Islet precursor cell (in vitro differentiated cells): Measurements from ENCODE around the gene EVPL.
"Not testable (repeated sequence)": the region's sequence is repeated elsewhere in the genome, so short reads cannot be mapped to it uniquely, and the experiment has no call there.

Experiments used
- DNase-seq: peaks from one replicate; pipeline ENCODE4 v3.0.0-alpha.2; 2018

The EVPL gene

DNA sequence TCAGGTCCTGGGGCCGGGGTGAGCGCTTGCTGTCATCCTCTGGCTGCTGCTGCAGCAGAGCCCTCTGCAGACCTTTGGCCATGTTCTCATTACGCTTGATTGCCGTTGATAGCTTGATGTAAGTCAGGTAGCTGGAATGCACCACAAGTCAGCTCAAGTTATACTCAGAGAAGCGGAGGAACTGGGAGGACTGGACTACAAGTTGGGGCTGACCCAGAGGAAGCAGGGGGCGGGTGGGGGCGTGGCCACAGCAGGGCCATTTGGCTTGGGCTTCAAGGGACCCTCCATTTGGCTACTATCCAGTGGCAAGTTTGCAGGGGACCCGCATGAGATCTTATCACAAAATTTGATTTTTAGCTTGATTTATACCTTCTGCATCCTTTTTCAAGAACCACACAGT, 19.0 kb upstream of the EVPL start:
- DNase-seq = no peak

- DNase-seq = not testable (repeated sequence)
Measured at GRCh38 chr17:76044475-76045007, 17.4 kb upstream of the EVPL start.

- DNase-seq = not testable (repeated sequence)
Measured at GRCh38 chr17:76042868-76043267, 15.8 kb upstream of the EVPL start.

- no peak for DNase-seq
Measured at GRCh38 chr17:76040376-76040775, 13.3 kb upstream of the EVPL start.

GRCh38 chr17:76039121-76039520, 12.0 kb upstream of the EVPL start:
- no peak for DNase-seq

DNA sequence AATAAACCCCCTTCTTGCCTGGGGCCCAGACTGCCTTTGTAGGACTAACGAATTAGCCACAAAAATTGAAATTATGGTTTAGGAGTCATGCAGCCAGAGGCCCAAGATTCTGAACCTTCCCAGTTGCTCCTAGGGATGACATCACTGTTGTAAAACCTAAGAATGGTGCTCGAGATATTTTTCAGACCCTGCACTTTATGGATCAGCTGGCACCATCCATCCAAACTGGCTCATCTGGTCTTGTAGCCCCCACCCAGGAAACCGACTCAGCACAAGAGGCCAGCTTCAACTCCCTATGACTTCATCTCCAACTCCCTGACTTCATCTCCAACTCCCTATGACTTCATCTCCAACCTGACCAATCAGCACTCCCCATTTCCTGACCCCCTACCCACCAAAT, 10.9 kb upstream of the EVPL start:
- no peak for DNase-seq

DNA sequence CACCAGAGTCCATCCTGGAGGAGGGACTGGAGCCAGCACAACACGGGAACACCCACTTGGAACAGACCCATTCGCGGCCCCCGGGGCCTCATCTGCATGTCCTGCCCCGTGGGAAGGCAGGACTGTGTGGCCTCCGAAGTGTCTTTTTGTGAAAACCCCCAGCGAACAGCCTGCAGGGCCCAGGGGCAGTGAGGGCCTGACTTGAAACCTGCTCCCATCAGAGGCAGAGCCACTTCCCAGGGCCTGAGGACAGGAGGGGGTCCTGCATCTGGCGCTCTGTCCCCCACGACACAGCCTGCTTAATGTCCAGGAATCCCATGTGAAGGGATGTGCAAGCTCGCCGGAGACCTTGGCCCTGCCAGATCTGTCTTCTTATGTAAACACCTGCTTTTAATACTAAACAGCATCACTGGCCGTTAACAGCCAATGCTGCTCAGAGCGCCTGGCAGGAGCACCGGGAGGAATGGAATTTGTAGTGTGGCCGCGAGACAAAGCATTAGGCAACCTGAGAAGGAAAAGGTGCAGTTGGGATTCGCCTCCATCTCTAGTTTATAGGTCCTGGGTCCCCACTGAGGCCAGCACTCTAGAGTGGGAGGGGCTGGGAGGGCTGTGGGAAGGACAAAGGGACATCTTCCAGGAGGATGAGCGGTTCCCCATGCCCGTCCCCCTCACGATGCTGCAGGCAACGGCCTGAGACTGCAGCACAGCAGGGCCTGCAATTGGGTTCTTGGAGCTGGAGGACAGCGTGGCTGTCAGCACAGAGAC, 9.6 kb upstream of the EVPL start:
- no peak for DNase-seq

DNA sequence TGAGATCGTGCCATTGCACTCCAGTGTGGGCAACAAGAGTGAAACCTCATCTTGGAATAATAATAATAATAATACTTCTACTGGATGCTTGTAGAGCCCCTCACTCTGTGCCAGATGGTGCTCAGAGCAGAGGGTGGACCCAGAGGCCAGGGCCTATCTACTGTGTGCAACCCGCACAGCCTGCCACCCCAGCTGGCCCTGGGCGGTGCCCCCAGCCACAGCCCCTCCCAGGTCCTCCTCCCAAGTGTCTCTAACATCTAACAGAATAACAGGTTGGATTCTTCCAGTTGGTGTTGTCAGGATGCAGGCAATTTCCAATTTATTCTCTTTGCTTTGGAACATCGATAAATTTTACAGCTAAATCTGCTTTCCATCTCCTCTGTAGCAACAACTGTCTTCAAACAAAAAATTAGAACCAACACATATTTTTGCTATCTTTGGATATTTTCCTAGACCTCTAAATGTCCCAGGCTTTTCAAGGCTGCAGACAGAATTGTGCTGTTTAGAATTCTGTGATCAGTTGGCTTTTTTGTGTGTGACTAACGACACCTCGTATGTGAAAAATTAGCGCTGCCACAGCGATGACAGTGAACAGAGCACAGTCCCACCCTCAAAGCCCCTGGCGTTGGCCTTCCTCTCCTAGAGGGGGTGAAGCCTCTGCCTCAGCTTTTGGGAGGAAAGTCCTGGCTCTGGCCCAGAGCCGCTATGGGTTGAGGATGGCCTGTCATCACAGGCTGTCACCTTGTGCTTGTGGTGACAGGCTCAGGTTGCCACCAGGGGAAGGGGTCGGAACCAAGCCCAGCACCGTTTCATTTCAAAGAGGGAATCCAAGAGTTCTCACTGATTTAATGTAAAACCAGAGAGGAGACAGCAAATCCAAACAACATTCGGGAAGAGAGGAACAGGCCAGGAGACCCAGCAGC, 7.6 kb upstream of the EVPL start:
- no peak for DNase-seq

- no peak for DNase-seq
Measured at GRCh38 chr17:76033139-76033538, 6.0 kb upstream of the EVPL start.

GRCh38 chr17:76032780-76033108, 5.6 kb upstream of the EVPL start:
- no peak for DNase-seq

DNA sequence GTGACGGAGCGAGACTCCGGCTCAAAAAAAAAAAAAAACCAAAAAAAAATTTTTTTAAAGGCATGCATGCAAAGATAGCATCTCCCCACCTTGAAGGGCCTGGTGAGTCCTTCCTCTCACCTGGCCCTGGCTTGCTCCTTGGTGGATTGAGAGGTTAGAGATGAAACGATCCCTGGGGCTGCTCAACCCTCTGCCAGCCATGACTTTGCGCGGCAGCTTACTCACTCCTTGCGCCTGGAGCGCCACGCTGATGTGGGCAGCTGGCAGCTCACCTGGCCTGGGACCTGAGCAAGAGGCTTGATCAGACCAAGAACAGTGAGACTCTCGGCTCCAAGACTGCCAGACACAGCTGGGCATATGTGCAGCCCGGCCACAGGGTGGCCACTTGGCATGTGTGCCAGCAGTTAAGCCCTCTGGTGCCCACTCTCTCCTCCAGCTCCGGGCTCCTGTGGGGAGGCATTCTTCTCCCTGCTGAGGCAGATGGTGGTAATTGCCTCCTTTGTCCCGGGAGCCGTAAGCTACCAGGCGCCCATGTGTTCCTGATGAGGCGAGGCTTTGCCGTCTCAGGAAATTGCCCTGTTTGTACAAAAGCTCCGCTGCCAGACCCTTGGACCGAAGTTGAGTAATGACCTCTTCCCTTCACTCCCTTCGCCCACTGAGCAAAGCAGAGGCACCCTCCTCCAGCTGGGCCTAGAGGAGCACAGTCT, 5.1 kb upstream of the EVPL start:
- DNase-seq = no peak

DNA sequence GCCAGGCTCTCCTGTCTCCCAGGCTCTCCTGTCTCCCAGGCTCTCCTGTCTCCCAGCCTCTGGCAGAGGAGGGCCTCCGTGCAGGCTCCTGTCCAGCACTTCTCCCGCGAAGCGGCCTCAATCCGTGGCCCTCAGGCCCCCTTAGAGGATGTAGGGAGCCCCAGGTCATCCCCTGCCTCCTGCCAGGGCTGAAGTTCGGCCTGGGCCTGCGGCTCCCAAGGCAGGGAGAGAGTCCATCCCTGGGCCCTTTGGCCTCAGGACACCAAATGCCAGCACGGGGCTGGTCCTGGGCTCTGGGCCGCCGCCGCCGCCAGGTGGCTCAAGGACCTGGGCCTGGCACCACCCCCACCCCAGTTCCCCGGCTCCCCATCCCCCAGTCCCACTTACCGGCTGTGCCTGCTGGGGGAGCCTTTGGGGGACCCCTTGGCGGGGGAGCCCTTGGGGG, 370 bp downstream of the EVPL start:
- peak; percentile 53 for DNase-seq

GRCh38 chr17:76025294-76025693, 1.8 kb downstream of the EVPL start:
- no peak for DNase-seq

- no peak for DNase-seq
Measured at GRCh38 chr17:76024353-76024752, 2.8 kb downstream of the EVPL start.

DNA sequence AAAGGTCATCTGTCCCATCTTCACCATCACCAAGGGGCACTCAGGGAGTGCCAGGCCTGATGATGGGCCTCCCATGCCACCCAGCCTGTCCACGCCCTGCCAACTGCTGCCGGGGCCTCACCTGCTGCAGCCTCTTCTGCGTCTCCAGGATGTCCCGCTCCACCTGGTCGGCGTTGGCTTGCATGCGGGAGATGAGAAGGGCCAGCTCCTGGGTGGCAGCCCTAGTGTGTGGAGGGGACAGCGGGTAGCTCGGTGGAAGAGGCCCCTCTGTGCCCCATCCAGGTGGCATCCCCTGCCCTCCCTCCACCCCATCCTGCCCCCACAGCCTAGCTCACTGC, 3.2 kb downstream of the EVPL start:
- no peak for DNase-seq

DNA sequence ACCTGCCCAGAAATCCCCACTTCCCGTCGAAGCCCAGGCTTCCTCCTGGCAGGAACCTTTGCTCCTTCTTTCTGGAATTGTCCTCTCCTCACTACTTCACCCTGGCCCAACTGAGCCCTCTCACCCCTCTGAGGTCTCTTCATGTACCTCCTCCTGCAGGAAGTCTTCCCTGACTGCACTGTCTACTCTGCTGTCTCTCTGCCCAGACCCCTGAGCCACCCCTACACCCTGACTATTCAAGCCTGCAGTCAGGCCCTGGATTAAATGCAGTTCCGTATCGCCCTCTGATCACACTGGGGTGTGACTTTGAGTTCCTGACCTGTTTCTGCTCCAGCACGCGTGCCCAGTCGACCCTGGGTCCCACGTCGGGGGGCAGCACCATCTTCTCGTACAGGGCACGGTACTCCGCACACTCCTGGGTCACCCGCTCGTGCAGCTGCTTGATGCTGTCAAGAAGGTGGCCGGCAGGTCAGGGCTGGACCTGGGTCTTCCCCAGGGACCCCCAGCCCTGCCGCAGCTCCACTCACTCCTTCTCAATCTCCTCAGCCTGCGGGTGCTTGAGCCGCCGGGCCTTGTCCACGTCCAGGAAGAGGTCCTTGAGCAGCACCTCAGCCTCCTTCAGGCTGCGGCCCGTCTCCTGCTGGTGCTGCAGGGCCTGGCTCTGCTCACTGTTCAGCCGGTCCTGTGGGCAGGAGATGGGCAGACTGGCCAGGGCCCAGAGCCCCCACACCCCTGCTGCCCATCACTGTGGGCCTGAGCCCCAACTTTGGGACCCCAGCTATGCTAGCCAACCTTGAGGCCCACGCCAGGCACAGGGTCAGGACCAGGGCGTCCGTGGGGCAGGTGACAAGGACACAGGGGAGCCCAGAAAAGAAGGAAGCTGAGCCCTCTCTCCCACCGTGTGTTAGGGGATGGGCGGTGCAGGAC, 3.9 kb downstream of the EVPL start:
- DNase-seq = no peak

GRCh38 chr17:76022285-76022684, 4.8 kb downstream of the EVPL start:
- no peak for DNase-seq

- no peak for DNase-seq
Measured at GRCh38 chr17:76019833-76020467, 7.2 kb downstream of the EVPL start.

DNA sequence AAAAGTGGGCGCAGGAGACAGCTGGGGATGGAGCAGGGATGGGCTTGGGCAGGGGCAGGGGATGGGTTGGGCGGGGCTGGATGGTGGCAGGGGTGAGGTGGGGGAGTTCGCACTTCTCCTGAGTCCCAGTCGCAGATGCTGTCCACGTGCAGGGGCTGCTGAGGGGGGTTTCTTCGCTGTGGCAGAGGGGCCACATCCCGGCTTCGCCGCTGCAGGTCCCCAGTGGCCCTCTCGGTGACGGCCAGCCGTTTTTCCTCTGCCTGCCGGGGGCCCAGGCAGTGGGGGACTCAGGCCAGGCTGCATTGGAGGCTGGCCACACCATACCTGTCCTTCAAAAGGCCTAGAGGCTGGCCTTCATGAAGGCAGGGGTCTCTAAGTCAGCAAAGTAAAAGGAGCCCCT, 8.3 kb downstream of the EVPL start:
- no peak for DNase-seq

DNA sequence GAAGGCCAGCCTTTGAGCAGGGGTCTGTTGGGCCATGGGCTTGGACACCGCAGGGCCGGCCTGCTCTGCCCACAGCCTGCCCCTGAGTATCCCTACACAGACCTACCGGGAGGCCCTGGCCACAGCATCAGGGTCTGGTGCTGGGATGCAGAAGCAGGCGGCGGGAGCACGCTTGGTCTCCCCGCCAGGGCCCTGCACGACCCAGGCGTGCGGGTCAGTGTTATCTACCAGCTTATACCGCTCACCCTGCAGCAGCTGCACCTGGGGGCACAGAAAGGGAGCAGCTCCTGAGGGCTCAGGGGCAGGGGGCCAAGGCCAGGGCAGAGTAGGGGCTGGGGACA, 8.8 kb downstream of the EVPL start:
- DNase-seq = no peak

GRCh38 chr17:76017481-76018339, 9.4 kb downstream of the EVPL start:
- no peak for DNase-seq
